ENCODE results near the gene GPRC5A. TPM values are rescaled to one million over a fixed set of nuclear protein-coding genes. Genes with fewer than 3 reads are reported as not detected.

The GPRC5A gene
- total and polyA plus RNA-seq, 2 donors (not counting 1 experiment from before 2014, with no cell fraction given), result not detected

DNA sequence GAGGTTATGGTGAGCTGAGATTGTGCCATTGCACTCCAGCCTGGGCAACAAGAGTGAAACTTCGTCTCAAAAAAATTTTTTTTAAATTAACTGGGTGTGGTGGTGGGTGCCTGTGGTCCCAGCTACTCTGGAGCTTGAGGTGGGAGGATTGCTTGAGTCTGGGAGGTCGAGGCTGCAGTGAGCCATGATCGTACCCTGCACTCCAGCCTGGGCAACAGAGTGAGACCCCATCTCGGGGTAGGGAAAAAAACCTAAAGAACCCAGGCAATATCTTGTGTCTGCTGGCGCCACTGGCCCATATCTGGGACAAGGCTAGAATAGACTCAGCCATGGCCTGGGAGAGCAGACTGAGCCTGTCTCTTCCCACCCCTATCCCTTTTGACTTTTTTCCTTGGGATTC, 9.1 kb upstream of the GPRC5A start:
- Histone ChIP-seq H3K9me3 (ENCODE audit: control extremely low read depth in 1 of 3, control insufficient read depth in 2 of 3, insufficient read depth in 1 of 3, low read length in 2 of 3) (no peaks in the 10 kb centered on the region), H3K36me3 (replicated peaks in 1 of 2; ENCODE audit: control extremely low read depth in 1 of 2, control insufficient read depth in 1 of 2, extremely low read depth in 1 of 2, insufficient read depth in 2 of 2, low read length in 1 of 2) (no peaks in the 10 kb centered on the region), H4K20me1 (ENCODE audit: control insufficient read depth, insufficient read depth, low read length, poor library complexity, severe bottlenecking) (no peaks in the 10 kb centered on the region), H2AFZ (ENCODE audit: insufficient read depth, low read depth, low read length, poor library complexity, severe bottlenecking) (no peak overlapping the region), H3K4me1 (ENCODE audit: control insufficient read depth in 2 of 2, insufficient read depth in 2 of 2, low read length in 2 of 2) (no peaks in the 10 kb centered on the region), H3K4me3 (ENCODE audit: control extremely low read depth in 1 of 5, extremely low read depth in 1 of 5, insufficient read depth in 1 of 5, low read depth in 2 of 5, low read length in 4 of 5) (no peak overlapping the region), H3K27ac (ENCODE audit: low read length in 2 of 2) (no peak overlapping the region), H3K4me2 (replicated peaks; ENCODE audit: low read depth, low read length, poor library complexity, severe bottlenecking) (no peak overlapping the region), H3K79me2 (ENCODE audit: control insufficient read depth, insufficient read depth, low read length) (no peaks in the 10 kb centered on the region), H3K27me3 (replicated peaks in 1 of 4; ENCODE audit: control extremely low read depth in 1 of 4, control insufficient read depth in 3 of 4, insufficient read depth in 4 of 4, low read length in 3 of 4) (peaks cover 0 to under 1% (median 0%) of the 10 kb centered on the region in 4 experiments), H3K9ac (ENCODE audit: low read length) (no peak overlapping the region)
- ATAC-seq (ENCODE audit: low read depth), result no peak
- DNase-seq, result no peak
- no peak for TF ChIP-seq EZH2 (IDR thresholded peaks at IDR 0.05; ENCODE audit: borderline replicate concordance, insufficient read depth, low read depth, low read length, poor library complexity, severe bottlenecking)
- TF ChIP-seq, protein P1, sequence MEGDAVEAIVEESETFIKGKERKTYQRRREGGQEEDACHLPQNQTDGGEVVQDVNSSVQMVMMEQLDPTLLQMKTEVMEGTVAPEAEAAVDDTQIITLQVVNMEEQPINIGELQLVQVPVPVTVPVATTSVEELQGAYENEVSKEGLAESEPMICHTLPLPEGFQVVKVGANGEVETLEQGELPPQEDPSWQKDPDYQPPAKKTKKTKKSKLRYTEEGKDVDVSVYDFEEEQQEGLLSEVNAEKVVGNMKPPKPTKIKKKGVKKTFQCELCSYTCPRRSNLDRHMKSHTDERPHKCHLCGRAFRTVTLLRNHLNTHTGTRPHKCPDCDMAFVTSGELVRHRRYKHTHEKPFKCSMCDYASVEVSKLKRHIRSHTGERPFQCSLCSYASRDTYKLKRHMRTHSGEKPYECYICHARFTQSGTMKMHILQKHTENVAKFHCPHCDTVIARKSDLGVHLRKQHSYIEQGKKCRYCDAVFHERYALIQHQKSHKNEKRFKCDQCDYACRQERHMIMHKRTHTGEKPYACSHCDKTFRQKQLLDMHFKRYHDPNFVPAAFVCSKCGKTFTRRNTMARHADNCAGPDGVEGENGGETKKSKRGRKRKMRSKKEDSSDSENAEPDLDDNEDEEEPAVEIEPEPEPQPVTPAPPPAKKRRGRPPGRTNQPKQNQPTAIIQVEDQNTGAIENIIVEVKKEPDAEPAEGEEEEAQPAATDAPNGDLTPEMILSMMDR (IDR thresholded peaks at IDR 0.05), result no peak
- POLR2A ChIA-PET, result no interaction called here
- Mint-ChIP-seq H3K27me3 (peaks cover 8% of the 10 kb centered on the region), H3K4me3 (no peak overlapping the region), H3K27ac (no peak overlapping the region), H3K4me1 (no peaks in the 10 kb centered on the region), H3K9me3 (ENCODE audit: insufficient read depth) (no peaks in the 10 kb centered on the region)
- CTCF ChIA-PET, result no interaction called here
- WGBS (ENCODE audit: insufficient coverage), result 93% methylated on average over 4 of the region's 5 CpGs
- intact Hi-C loops (cut with micrococcal nuclease), result no loop called here

DNA sequence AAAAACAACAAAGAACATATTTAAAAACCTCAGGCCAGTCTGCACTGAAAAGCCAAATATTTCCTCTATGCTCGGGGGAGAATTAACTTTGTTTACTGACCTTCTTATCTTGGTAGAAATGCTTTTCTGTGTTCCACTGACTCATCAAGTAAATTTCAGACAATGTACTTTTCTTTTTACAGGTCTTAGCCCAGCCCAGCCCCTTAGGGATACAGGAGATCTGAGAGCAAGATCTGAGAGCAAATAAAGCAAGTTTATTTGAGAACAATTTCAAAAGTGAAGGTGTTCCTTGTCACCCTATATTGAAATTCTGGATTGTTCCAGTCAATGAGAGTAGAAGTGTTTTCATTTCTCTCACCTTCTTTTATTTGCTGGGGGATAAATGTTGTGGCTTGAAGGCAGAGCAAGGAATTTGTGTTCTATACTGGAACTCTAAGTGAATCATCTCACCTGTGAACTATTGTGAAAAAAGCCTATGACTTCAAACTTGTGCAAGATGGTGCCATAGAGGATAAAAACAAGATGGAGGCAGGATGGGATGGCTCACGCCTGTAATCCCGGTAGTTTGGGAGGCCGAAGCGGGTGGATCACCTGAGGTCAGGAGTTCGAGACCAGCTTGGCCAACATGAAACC, 7.9 kb upstream of the GPRC5A start:
- CTCF ChIA-PET, result no interaction called here
- ATAC-seq (ENCODE audit: low read depth) (no peak), DNase-seq (no peak)
- no peak overlapping the region for H3K4me3 Mint-ChIP-seq
- H3K36me3 ChIP-seq (replicated peaks in 1 of 2; ENCODE audit: control extremely low read depth in 1 of 2, control insufficient read depth in 1 of 2, extremely low read depth in 1 of 2, insufficient read depth in 2 of 2, low read length in 1 of 2), result no peaks in the 10 kb centered on the region
- no peak for TF ChIP-seq EZH2 (IDR thresholded peaks at IDR 0.05; ENCODE audit: borderline replicate concordance, insufficient read depth, low read depth, low read length, poor library complexity, severe bottlenecking)
- TF ChIP-seq, protein P1 (IDR thresholded peaks at IDR 0.05), result no peak
- no peak overlapping the region for H3K27ac Mint-ChIP-seq
- no peaks in the 10 kb centered on the region for H3K79me2 ChIP-seq (ENCODE audit: control insufficient read depth, insufficient read depth, low read length)
- H3K27me3 Mint-ChIP-seq, result peaks cover 11% of the 10 kb centered on the region
- H3K4me1 ChIP-seq (ENCODE audit: control insufficient read depth in 2 of 2, insufficient read depth in 2 of 2, low read length in 2 of 2), result no peaks in the 10 kb centered on the region
- H3K9me3 Mint-ChIP-seq (ENCODE audit: insufficient read depth), result no peaks in the 10 kb centered on the region
- POLR2A ChIA-PET, result no interaction called here
- H3K9ac ChIP-seq (ENCODE audit: low read length), result no peak overlapping the region
- H3K4me2 ChIP-seq (replicated peaks; ENCODE audit: low read depth, low read length, poor library complexity, severe bottlenecking), result no peak overlapping the region
- no peak overlapping the region for H3K27ac ChIP-seq (ENCODE audit: low read length in 2 of 2)
- peaks cover 0 to 8% (median 1%) of the 10 kb centered on the region in 4 experiments for H3K27me3 ChIP-seq (replicated peaks in 1 of 4; ENCODE audit: control extremely low read depth in 1 of 4, control insufficient read depth in 3 of 4, insufficient read depth in 4 of 4, low read length in 3 of 4)
- WGBS (ENCODE audit: insufficient coverage), result 96% methylated on average over 5 of the region's 6 CpGs
- no peak overlapping the region for H3K4me3 ChIP-seq (ENCODE audit: control extremely low read depth in 1 of 5, extremely low read depth in 1 of 5, insufficient read depth in 1 of 5, low read depth in 2 of 5, low read length in 4 of 5)
- H3K4me1 Mint-ChIP-seq, result no peaks in the 10 kb centered on the region
- H3K9me3 ChIP-seq (ENCODE audit: control extremely low read depth in 1 of 3, control insufficient read depth in 2 of 3, insufficient read depth in 1 of 3, low read length in 2 of 3), result no peaks in the 10 kb centered on the region
- H4K20me1 ChIP-seq (ENCODE audit: control insufficient read depth, insufficient read depth, low read length, poor library complexity, severe bottlenecking), result no peaks in the 10 kb centered on the region
- H2AFZ ChIP-seq (ENCODE audit: insufficient read depth, low read depth, low read length, poor library complexity, severe bottlenecking), result no peak overlapping the region
- intact Hi-C loops (cut with micrococcal nuclease), result no loop called here
